ENCODE measurements around the gene PPT2. TPM values are rescaled to one million over a fixed set of nuclear protein-coding genes. Genes with fewer than 3 reads are reported as not detected.

Gene PPT2
- total and polyA plus RNA-seq, 2 of the 13 experiments (the other 11 are each of a cell fraction or from before 2014, with no cell fraction given) = 39.2 to 61.8 TPM

DNA sequence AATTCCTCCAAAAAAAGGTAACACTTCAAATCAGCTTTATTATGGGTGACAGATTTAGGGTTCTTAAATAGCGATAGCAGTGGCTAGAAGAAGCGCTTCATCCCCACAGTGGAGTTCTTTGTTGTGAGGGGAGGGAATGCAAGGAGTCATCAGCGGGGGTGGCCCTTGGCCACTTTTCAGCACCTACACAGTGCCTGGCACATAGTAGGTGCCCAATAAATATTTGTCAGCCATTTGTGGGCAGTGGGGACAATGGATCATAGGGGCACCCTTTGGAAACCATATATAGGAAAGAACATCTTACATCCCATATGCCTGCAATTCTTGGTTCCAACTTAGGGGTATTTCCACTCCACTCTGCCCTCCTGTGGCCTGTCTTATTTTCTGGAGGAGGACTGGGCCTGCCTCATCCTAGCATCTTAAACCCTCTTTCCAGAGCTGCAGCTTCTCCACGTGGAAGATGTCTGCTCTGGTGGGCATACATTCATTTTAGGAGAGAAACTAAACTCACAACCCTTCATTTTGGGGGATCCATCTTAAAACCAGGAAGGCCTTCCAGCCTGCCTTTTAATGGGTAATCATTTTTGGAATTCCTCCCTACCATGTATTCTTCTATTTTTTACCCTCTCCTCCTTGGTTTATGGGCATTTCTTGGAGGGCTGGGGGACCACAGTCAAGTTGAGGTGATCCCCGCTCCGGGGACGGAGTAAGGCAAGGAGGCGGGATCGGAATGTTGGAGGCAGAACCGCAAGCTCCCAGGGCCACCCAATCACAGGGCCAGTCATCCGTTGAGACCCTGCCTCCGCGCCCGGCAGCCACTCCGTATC, 41.1 kb downstream of the PPT2 start:
- Histone ChIP-seq H3K27me3 (ENCODE audit: control insufficient read depth in 1 of 2, insufficient read depth in 2 of 2, low read length in 2 of 2) (no peaks in the 10 kb centered on the region; a peak in 1 of 5 replicates), H3K4me2 (ENCODE audit: low read depth, low read length) (peak overlapping the region; percentile 93), H2AFZ (ENCODE audit: low read length) (no peak overlapping the region), H3K9me3 (ENCODE audit: low read length) (no peaks in the 10 kb centered on the region), H3K79me2 (ENCODE audit: insufficient read depth, low read length) (peaks cover 5% of the 10 kb centered on the region), H3K27ac (ENCODE audit: extremely low read length, insufficient read depth, low read length) (peak overlapping the region; percentile 64), H3K4me1 (ENCODE audit: insufficient read depth, low read length) (peaks cover 62% of the 10 kb centered on the region), H3K36me3 (replicated peaks in 1 of 2; ENCODE audit: control insufficient read depth in 1 of 2, insufficient read depth in 2 of 2, low read length in 2 of 2) (no peaks in the 10 kb centered on the region), H3K9ac (ENCODE audit: insufficient read depth, low read depth, low read length) (peak overlapping the region; percentile 77), H4K20me1 (ENCODE audit: insufficient read depth, low read length) (no peaks in the 10 kb centered on the region), H3K4me3 (replicated peaks in 1 of 3; ENCODE audit: insufficient read depth in 1 of 3, low read depth in 2 of 3, low read length in 3 of 3) (peak overlapping the region; percentile 59 to 68 (median 61))
- CTCF ChIA-PET (ENCODE audit: low intra/inter-chr PET ratio, low total read pairs) = interaction anchor here (1.0 to 1.7 kb wide), 2 partner anchors 41 to 76 kb away, joined by 4 to 11 read pairs; partner anchors contain the start of gene PPT2
- POLR2A ChIA-PET = interaction anchor here (0.8 to 3.0 kb wide), 22 partner anchors 9 to 1259 kb away, joined by 3 to 82 read pairs (median 4); partner anchors contain the start of genes AGPAT1, ATF6B, DXO and FKBPL
- peak; percentile 99 for FAIRE-seq
- TSS peak; percentile 96 for BruUV-seq (replicated peaks)
- in situ Hi-C loops (cut with HindIII; ENCODE audit: extremely low pct_ligation_motif_present, low pct_unique_long_range_greater_than_20kb) (loop anchor here (5.0 kb wide), 1 partner anchor 777 kb away; no protein-coding TSS in a partner anchor), intact Hi-C loops (cut with micrococcal nuclease; ENCODE audit: unreplicated experiment) (loop anchor here (1.0 to 5.0 kb wide), 4 partner anchors 17 to 78 kb away; partner anchors contain the start of genes PPT2 and RNF5)
- no peak for DNase-seq (ENCODE audit: low spot score)
- WGBS (ENCODE audit: low lambda C conversion rate) = 17% methylated on average over 15 of the region's 15 CpGs
- ATAC-seq = peak; percentile 93
- no peak for TF ChIP-seq RFX1 (IDR thresholded peaks at IDR 0.05)
- TF ChIP-seq GABPB1 (CRISPR knock-in tag; IDR thresholded peaks at IDR 0.05) = no peak
- TF ChIP-seq ATAD3A (CRISPR knock-in tag; IDR thresholded peaks at IDR 0.05) = no peak
- no peak for TF ChIP-seq PRPF4 (IDR thresholded peaks at IDR 0.05; ENCODE audit: low read depth, low read length, poor library complexity, severe bottlenecking)
- TF ChIP-seq, protein P1, sequence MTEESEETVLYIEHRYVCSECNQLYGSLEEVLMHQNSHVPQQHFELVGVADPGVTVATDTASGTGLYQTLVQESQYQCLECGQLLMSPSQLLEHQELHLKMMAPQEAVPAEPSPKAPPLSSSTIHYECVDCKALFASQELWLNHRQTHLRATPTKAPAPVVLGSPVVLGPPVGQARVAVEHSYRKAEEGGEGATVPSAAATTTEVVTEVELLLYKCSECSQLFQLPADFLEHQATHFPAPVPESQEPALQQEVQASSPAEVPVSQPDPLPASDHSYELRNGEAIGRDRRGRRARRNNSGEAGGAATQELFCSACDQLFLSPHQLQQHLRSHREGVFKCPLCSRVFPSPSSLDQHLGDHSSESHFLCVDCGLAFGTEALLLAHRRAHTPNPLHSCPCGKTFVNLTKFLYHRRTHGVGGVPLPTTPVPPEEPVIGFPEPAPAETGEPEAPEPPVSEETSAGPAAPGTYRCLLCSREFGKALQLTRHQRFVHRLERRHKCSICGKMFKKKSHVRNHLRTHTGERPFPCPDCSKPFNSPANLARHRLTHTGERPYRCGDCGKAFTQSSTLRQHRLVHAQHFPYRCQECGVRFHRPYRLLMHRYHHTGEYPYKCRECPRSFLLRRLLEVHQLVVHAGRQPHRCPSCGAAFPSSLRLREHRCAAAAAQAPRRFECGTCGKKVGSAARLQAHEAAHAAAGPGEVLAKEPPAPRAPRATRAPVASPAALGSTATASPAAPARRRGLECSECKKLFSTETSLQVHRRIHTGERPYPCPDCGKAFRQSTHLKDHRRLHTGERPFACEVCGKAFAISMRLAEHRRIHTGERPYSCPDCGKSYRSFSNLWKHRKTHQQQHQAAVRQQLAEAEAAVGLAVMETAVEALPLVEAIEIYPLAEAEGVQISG (CRISPR knock-in tag; IDR thresholded peaks at IDR 0.05) = no peak
- no peak for TF ChIP-seq SCMH1 (CRISPR knock-in tag; IDR thresholded peaks at IDR 0.05; ENCODE audit: borderline replicate concordance)
- TF ChIP-seq SP1 (IDR thresholded peaks at IDR 0.05) = no peak
- TF ChIP-seq SP1 (CRISPR knock-in tag; IDR thresholded peaks at IDR 0.05) = no peak
- no peak for TF ChIP-seq AHR (CRISPR knock-in tag; IDR thresholded peaks at IDR 0.05)
- no peak for TF ChIP-seq GATAD2A (CRISPR knock-in tag; IDR thresholded peaks at IDR 0.05)
- TF ChIP-seq ZFP36 (IDR thresholded peaks at IDR 0.05; ENCODE audit: borderline replicate concordance, low read depth, low read length, partially characterized antibody) = no peak
- no peak for TF ChIP-seq ZNF670 (CRISPR knock-in tag; IDR thresholded peaks at IDR 0.05; ENCODE audit: borderline replicate concordance)
- TF ChIP-seq POLR2AphosphoS5 (IDR thresholded peaks at IDR 0.05; ENCODE audit: low read depth, low read length) = peak; percentile 93
- no peak for TF ChIP-seq SKIL (CRISPR knock-in tag; IDR thresholded peaks at IDR 0.05; ENCODE audit: borderline replicate concordance)
- TF ChIP-seq, protein P2, sequence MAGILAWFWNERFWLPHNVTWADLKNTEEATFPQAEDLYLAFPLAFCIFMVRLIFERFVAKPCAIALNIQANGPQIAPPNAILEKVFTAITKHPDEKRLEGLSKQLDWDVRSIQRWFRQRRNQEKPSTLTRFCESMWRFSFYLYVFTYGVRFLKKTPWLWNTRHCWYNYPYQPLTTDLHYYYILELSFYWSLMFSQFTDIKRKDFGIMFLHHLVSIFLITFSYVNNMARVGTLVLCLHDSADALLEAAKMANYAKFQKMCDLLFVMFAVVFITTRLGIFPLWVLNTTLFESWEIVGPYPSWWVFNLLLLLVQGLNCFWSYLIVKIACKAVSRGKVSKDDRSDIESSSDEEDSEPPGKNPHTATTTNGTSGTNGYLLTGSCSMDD (CRISPR knock-in tag; IDR thresholded peaks at IDR 0.05) = no peak
- TF ChIP-seq ARHGAP35 (CRISPR knock-in tag; IDR thresholded peaks at IDR 0.05; ENCODE audit: borderline replicate concordance) = no peak
- TF ChIP-seq, protein P3, sequence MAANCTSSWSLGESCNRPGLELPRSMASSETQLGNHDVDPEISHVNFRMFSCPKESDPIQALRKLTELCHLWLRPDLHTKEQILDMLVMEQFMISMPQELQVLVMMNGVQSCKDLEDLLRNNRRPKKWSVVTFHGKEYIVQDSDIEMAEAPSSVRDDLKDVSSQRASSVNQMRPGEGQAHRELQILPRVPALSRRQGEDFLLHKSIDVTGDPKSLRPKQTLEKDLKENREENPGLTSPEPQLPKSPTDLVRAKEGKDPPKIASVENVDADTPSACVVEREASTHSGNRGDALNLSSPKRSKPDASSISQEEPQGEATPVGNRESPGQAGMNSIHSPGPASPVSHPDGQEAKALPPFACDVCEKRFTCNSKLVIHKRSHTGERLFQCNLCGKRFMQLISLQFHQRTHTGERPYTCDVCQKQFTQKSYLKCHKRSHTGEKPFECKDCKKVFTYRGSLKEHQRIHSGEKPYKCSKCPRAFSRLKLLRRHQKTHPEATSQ (CRISPR knock-in tag; IDR thresholded peaks at IDR 0.05; ENCODE audit: borderline replicate concordance) = 0 out of 2 replicates have a peak, but pooled peaks have one; percentile 41
